Smooth muscle cell (in vitro differentiated cells): ENCODE measurements around the gene CDH6. TPM values are rescaled to one million over a fixed set of nuclear protein-coding genes. Genes with fewer than 3 reads are reported as not detected.

Experiments used
- DNase-seq: peaks from one replicate; lab custom pipeline; 2025; ENCODE audit not compliant: unreplicated experiment; lab: John Stamatoyannopoulos, UW
- H2AFZ ChIP-seq: fragments of 200-600 bp; sonication (generic); 2 replicates; pipeline ENCODE4 v1.6.0; 2016; ENCODE audit warnings: antibody characterized with exemption, low read depth, mild to moderate bottlenecking
- H3F3A ChIP-seq: fragments of 200-600 bp; sonication (generic); 2 replicates; pipeline ENCODE4 v1.6.0; 2017; ENCODE audit warnings: antibody characterized with exemption, low read depth
- H3K27ac ChIP-seq: fragments of 200-600 bp; sonication (generic); 2 replicates; pipeline ENCODE4 v1.5.1; 2016; ENCODE audit warnings: low read depth, mild to moderate bottlenecking
- H3K27me3 ChIP-seq: fragments of 200-600 bp; sonication (generic); 2 replicates; pipeline ENCODE4 v1.6.1; 2016; ENCODE audit warnings: low read depth, mild to moderate bottlenecking
- H3K36me3 ChIP-seq: fragments of 200-600 bp; sonication (generic); 2 replicates; pipeline ENCODE4 v1.5.1; 2016; ENCODE audit warnings: low read depth
- H3K4me1 ChIP-seq: fragments of 200-600 bp; sonication (generic); 2 replicates; pipeline ENCODE4 v1.5.1; 2016; ENCODE audit warnings: low read depth
- H3K4me2 ChIP-seq: fragments of 200-600 bp; sonication (generic); 2 replicates; pipeline ENCODE4 v1.6.0; 2016; ENCODE audit warnings: mild to moderate bottlenecking
- H3K4me3 ChIP-seq: fragments of 200-600 bp; sonication (generic); 2 replicates; pipeline ENCODE4 v1.5.1; 2016; ENCODE audit warnings: mild to moderate bottlenecking
- H3K79me2 ChIP-seq: fragments of 200-600 bp; sonication (generic); 2 replicates; pipeline ENCODE4 v1.6.0; 2016; ENCODE audit warnings: low read depth, mild to moderate bottlenecking
- H3K9ac ChIP-seq: fragments of 200-600 bp; sonication (generic); 2 replicates; pipeline ENCODE4 v1.6.0; 2016; ENCODE audit warnings: low read depth
- H3K9me3 ChIP-seq: fragments of 200-600 bp; sonication (generic); replicated peaks from 2 replicates; pipeline ENCODE4 v1.5.1; 2016; ENCODE audit warnings: low read depth
- H4K20me1 ChIP-seq: fragments of 200-600 bp; sonication (generic); 2 replicates; pipeline ENCODE4 v1.6.0; 2016; ENCODE audit warnings: low read depth
- WGBS: methylation state at CpG from one replicate; pipeline ENCODE4 v1.1.7; 2016; ENCODE audit warnings: low lambda C conversion rate; 5-methylcytosine and 5-hydroxymethylcytosine counted together
- polyA plus RNA-seq: library from polyadenylated mRNA; unstranded; fragments of >200 nt; fragmentation: Nextera tagmentation; extraction: Ambion mirVana; gene quantifications from 2 replicates; pipeline ENCODE4 v1.2.1, GENCODE V29; 2016
- total RNA-seq: library from RNA; depleted of rRNA; stranded (reverse); fragments of >200 nt; gene quantifications from 2 replicates; pipeline ENCODE4 v1.2.3, GENCODE V29; 2014
- TF ChIP-seq, protein P1 (sequence below): fragments of 200-600 bp; sonication (generic); IDR thresholded peaks from 2 replicates; pipeline ENCODE4 v1.5.1; 2017; ENCODE audit warnings: borderline replicate concordance, mild to moderate bottlenecking, antibody characterized with exemption; ENCODE audit not compliant: insufficient read depth, poor library complexity, severe bottlenecking

CDH6 gene
- total and polyA plus RNA-seq, 2 experiments from 2014 or later: 1.5 to 5.9 TPM

DNA sequence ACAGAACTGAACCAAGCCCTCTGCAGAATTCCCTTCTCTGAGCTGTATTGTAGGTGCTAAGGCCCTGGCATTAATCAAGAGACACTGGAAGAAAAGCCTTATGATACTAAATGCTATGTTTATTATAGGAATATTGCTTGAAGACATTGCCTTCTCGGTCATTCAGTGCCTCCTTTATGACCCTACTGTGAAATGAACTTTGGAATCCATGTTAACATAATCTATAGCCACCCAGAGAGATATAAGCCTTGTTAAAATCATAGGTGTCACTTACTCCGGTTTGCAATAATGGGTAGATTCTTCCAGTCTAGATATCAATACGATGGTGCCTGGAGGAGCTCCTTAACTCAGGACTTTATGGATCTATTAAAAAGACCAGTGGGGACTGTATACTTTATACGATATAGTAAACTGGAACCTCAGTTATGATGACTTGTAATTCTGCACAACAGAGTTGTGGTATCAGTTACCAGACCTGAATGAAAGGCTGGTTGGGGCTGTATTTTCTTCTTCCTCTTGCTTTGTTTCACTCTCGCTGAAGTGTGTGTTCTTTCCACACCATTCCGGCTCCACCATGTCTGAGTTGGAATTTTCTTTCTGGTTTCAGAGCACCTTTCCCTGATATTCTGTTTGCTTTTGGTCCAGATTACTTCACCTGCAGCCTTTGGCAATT, 183.9 kb downstream of the CDH6 start:
- WGBS: 73% methylated on average over 6 of the region's 6 CpGs

GRCh38 chr5:31378136-31378535, 184.7 kb downstream of the CDH6 start:
- TF ChIP-seq, protein P1, sequence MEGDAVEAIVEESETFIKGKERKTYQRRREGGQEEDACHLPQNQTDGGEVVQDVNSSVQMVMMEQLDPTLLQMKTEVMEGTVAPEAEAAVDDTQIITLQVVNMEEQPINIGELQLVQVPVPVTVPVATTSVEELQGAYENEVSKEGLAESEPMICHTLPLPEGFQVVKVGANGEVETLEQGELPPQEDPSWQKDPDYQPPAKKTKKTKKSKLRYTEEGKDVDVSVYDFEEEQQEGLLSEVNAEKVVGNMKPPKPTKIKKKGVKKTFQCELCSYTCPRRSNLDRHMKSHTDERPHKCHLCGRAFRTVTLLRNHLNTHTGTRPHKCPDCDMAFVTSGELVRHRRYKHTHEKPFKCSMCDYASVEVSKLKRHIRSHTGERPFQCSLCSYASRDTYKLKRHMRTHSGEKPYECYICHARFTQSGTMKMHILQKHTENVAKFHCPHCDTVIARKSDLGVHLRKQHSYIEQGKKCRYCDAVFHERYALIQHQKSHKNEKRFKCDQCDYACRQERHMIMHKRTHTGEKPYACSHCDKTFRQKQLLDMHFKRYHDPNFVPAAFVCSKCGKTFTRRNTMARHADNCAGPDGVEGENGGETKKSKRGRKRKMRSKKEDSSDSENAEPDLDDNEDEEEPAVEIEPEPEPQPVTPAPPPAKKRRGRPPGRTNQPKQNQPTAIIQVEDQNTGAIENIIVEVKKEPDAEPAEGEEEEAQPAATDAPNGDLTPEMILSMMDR: no peak

More for the DNA sequence above, 183.9 kb downstream of the CDH6 start:
- TF ChIP-seq, protein P1: no peak
- no peak overlapping the region for H3K4me2 ChIP-seq
- H3K36me3 ChIP-seq: no peaks in the 10 kb centered on the region
- H3K9me3 ChIP-seq: no peaks in the 10 kb centered on the region
- H3F3A ChIP-seq: no peaks in the 10 kb centered on the region
- H3K27ac ChIP-seq: no peak overlapping the region
- H3K4me1 ChIP-seq: peaks cover 12% of the 10 kb centered on the region
- no peak for DNase-seq
- no peaks in the 10 kb centered on the region for H3K27me3 ChIP-seq
- no peak overlapping the region for H3K4me3 ChIP-seq
- no peak overlapping the region for H2AFZ ChIP-seq
- H3K9ac ChIP-seq: no peak overlapping the region
- no peaks in the 10 kb centered on the region for H3K79me2 ChIP-seq
- H4K20me1 ChIP-seq: no peaks in the 10 kb centered on the region

More at GRCh38 chr5:31378136-31378535, 184.7 kb downstream of the CDH6 start:
- H3K4me3 ChIP-seq: no peak overlapping the region
- H3K27me3 ChIP-seq: no peaks in the 10 kb centered on the region
- no peaks in the 10 kb centered on the region for H3K36me3 ChIP-seq
- no peak overlapping the region for H3K9ac ChIP-seq
- peaks cover 19% of the 10 kb centered on the region for H3K4me1 ChIP-seq
- H3K27ac ChIP-seq: no peak overlapping the region
- peaks cover 4% of the 10 kb centered on the region for H3F3A ChIP-seq
- no peaks in the 10 kb centered on the region for H3K79me2 ChIP-seq
- DNase-seq: no peak
- H2AFZ ChIP-seq: no peak overlapping the region
- H4K20me1 ChIP-seq: no peaks in the 10 kb centered on the region
- H3K9me3 ChIP-seq: no peaks in the 10 kb centered on the region
- H3K4me2 ChIP-seq: no peak overlapping the region
